OCI-M2 (cell line): ENCODE data around the gene GEMIN4.
"Not testable (repeated sequence)": the region's sequence is repeated elsewhere in the genome, so short reads cannot be mapped to it uniquely, and the experiment has no call there.

Experiments
- DNase-seq: peaks from one replicate; lab custom pipeline; 2025; ENCODE audit not compliant: unreplicated experiment; lab: John Stamatoyannopoulos, UW

Gene GEMIN4

GRCh38 chr17:704111-704864 lies 47.8 kb downstream of the GEMIN4 start:
- no peak for DNase-seq

- no peak for DNase-seq
These were observed 48.8 kb downstream of the GEMIN4 start for GRCh38 chr17:703081-703875.

GRCh38 chr17:700504-701094 lies 51.5 kb downstream of the GEMIN4 start:
- DNase-seq, result no peak

GRCh38 chr17:699345-699744 lies 52.7 kb downstream of the GEMIN4 start:
- no peak for DNase-seq

- not testable (repeated sequence) for DNase-seq
These were observed 54.0 kb downstream of the GEMIN4 start for GRCh38 chr17:698096-698495.

GRCh38 chr17:697682-698081 lies 54.4 kb downstream of the GEMIN4 start:
- DNase-seq, result no peak

GRCh38 chr17:696369-696768 lies 55.7 kb downstream of the GEMIN4 start:
- DNase-seq, result no peak
